Stomach smooth muscle (tissue), 2 donors: ENCODE results near the gene ZNF280B.
"Not testable (repeated sequence)": the region's sequence is repeated elsewhere in the genome, so short reads cannot be mapped to it uniquely, and the experiment has no call there.

ENCODE experiments used
- H3K27ac ChIP-seq: one replicate; pipeline ENCODE4 v1.7.0; 2013; ENCODE audit warnings: mild to moderate bottlenecking, low read length, inconsistent platforms
- H3K27me3 ChIP-seq, 2 donors: one replicate each; pipeline ENCODE4 v1.7.0; 2013; ENCODE audit warnings: low read length in 2 of 2; ENCODE audit not compliant: insufficient read depth in 2 of 2, control insufficient read depth in 1 of 2
- H3K36me3 ChIP-seq, 2 donors: one replicate each; pipeline ENCODE4 v1.7.0; 2013; ENCODE audit warnings: low read length in 2 of 2; ENCODE audit not compliant: control insufficient read depth in 2 of 2, insufficient read depth in 2 of 2
- H3K4me1 ChIP-seq: one replicate; pipeline ENCODE4 v1.7.0; 2013; ENCODE audit warnings: low read length; ENCODE audit not compliant: control insufficient read depth, insufficient read depth
- H3K4me3 ChIP-seq, 2 donors: one replicate each; pipeline ENCODE4 v1.7.0; 2013; ENCODE audit warnings: low read length in 2 of 2
- H3K9ac ChIP-seq, 2 donors: one replicate each; pipeline ENCODE4 v1.7.0; 2013; ENCODE audit warnings: low read length in 2 of 2, mild to moderate bottlenecking in 1 of 2
- H3K9me3 ChIP-seq, 2 donors: one replicate each; pipeline ENCODE4 v1.7.0; 2013; ENCODE audit warnings: low read length in 2 of 2; ENCODE audit not compliant: control insufficient read depth in 2 of 2
- donor health status: healthy.
- donor health status: Pancreatic carcinoma.

Gene ZNF280B

GRCh38 chr22:22520667-22521602 is 12.4 kb upstream of the ZNF280B start:
- H3K27me3 ChIP-seq = peaks cover 0 to 3% of the 10 kb centered on the region in 2 donors
- no peak overlapping the region for H3K9ac ChIP-seq
- H3K27ac ChIP-seq = no peak overlapping the region
- H3K4me3 ChIP-seq = no peak overlapping the region
- H3K9me3 ChIP-seq = no peaks in the 10 kb centered on the region
- no peaks in the 10 kb centered on the region for H3K36me3 ChIP-seq
- H3K4me1 ChIP-seq = no peaks in the 10 kb centered on the region

DNA sequence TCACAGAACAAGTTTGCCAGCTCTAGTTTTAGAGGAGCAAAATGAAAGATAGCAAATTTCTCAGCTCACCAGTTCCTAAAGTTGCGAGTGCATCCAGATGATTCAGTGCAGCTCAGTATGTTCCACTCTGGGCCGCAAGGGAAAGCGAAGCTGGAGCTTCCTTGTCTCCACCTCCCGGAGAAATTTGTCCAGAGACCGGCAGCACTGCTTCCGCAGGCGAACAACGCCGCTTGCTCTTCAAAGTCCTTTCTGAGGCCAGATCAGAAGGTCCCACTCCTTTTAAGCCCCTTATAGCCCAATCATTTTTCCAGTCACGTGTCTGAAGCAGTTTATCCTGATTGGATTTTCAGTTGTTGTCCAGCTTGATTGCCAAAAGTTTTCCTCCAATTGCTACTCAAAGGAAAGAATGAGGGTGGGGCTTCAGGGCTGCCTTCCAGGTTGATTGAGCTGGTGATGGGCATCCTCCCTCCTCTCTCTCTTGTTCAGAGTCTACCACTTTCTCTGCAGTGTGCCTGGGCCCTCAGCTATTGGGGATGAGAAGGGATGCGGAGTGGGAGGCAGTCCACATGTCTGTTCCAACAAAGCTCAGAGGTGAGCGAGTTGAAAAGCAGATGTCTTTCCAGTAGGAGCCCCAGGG is 11.6 kb upstream of the ZNF280B start, which contains the start of gene ZNF280A:
TSS of gene ZNF280A (minus strand) at position 251 of the 637 bp plus-strand sequence. CDS start 4,640 bp downstream, outside the sequence.
- Histone ChIP-seq H3K9ac (no peak within 1 kb of the TSS), H3K4me1 (no peaks in the 10 kb centered on the region), H3K9me3 (no peaks in the 10 kb centered on the region), H3K36me3 (no peaks in the 10 kb centered on the region), H3K27ac (no peak within 1 kb of the TSS), H3K27me3 (peaks cover 0 to 3% of the 10 kb centered on the region in 2 donors), H3K4me3 (no peak within 1 kb of the TSS)

GRCh38 chr22:22519591-22519990 is 11.0 kb upstream of the ZNF280B start:
- no peaks in the 10 kb centered on the region for H3K9me3 ChIP-seq
- H3K4me3 ChIP-seq = no peak overlapping the region
- no peaks in the 10 kb centered on the region for H3K36me3 ChIP-seq
- no peaks in the 10 kb centered on the region for H3K4me1 ChIP-seq
- no peak overlapping the region for H3K9ac ChIP-seq
- H3K27ac ChIP-seq = no peak overlapping the region
- peaks cover 0 to 8% of the 10 kb centered on the region in 2 donors for H3K27me3 ChIP-seq

GRCh38 chr22:22516992-22517391 is 8.4 kb upstream of the ZNF280B start:
- Histone ChIP-seq H3K27me3 (peaks cover 0 to 8% of the 10 kb centered on the region in 2 donors), H3K36me3 (no peaks in the 10 kb centered on the region), H3K9me3 (no peaks in the 10 kb centered on the region), H3K27ac (no peak overlapping the region), H3K9ac (no peak overlapping the region), H3K4me1 (no peaks in the 10 kb centered on the region), H3K4me3 (no peak overlapping the region)

DNA sequence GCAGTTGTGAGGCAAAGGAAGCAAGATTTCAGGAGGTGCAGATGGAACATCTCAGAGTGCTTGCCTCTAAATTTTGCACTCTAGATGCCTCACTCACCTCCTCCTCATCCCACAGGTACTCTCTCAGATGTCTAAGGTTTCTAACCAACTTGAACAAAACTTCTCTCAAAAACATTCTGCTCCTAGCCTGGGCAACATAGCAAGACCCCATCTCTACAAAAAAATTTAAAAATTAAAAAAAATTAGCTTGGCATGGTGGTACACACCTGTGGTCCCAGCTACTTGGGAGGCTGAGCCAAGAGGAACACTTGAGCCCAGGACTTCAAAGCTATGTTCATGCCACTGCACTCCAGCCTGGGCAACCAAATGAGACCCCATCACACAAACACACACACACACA is 7.3 kb upstream of the ZNF280B start:
- no peak overlapping the region for H3K9ac ChIP-seq
- H3K36me3 ChIP-seq = no peaks in the 10 kb centered on the region
- no peaks in the 10 kb centered on the region for H3K9me3 ChIP-seq
- peaks cover 0 to 8% of the 10 kb centered on the region in 2 donors for H3K27me3 ChIP-seq
- no peak overlapping the region for H3K4me3 ChIP-seq
- H3K4me1 ChIP-seq = no peaks in the 10 kb centered on the region
- no peak overlapping the region for H3K27ac ChIP-seq

DNA sequence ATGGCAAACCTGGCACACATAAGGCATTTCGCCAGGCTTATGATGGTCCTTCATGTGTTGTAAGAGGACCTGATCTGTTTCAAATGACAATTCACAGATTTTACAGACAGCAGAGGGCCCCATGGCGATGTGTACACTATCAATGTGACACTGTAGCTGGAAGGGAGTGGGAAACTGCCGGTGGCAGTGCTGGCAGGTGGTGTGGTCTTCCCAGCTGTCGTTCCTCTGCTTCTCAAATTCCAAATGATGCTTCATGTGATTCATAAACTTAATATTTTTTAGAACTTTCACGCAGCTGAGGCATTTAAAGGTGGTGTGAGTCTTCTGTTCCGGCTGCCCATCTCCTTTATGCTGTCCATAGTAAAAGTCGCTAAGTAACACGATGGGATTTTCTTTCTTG is 5.9 kb upstream of the ZNF280B start:
- not testable (repeated sequence) for H3K36me3 ChIP-seq, H3K9ac ChIP-seq, H3K4me1 ChIP-seq, H3K27me3 ChIP-seq, H3K9me3 ChIP-seq, H3K4me3 ChIP-seq, H3K27ac ChIP-seq

DNA sequence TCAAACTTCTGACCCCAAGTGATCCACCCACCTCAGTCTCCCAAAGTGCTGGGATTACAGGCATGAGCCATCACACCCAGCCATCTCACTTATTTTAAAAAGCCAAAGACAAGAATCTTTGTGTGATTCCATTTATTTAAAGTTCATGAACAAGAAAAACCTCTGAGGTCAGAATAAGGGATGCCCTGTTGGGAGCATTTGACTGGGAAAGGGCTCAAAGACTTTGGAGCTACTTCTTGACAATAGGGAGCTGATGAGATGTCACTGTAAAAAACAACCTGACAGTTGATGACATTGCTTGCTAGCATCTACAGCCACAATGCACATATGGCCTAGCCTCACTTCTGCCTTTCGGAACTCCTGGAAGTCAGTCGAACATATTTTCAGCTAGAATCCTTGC is 5.1 kb upstream of the ZNF280B start:
- Histone ChIP-seq H3K27ac (no peak overlapping the region), H3K9ac (no peak overlapping the region), H3K4me3 (no peak overlapping the region), H3K4me1 (no peaks in the 10 kb centered on the region), H3K36me3 (no peaks in the 10 kb centered on the region), H3K27me3 (peaks cover 0 to 8% of the 10 kb centered on the region in 2 donors), H3K9me3 (no peaks in the 10 kb centered on the region)

DNA sequence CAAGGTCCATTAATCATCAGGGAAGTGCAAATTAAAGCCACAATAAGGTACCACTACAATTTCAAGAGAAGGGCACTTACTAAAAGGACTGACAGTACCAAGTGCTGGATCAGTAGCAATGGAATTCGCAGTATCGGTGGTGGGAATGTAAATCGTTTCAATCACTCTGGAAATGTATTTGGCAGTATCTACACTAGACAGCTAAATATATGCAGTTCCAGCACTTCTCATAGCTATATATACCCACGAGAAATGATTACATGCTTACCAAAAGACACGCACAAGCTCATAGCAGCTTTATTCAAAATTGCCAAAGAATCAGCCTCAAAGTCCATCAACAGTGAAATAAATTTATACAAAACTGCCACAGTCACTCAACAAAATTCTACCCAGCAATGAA is 4.4 kb upstream of the ZNF280B start:
- no peak overlapping the region for H3K9ac ChIP-seq
- H3K4me1 ChIP-seq = no peaks in the 10 kb centered on the region
- no peak overlapping the region for H3K27ac ChIP-seq
- no peak overlapping the region for H3K4me3 ChIP-seq
- H3K36me3 ChIP-seq = no peaks in the 10 kb centered on the region
- no peaks in the 10 kb centered on the region for H3K9me3 ChIP-seq
- peaks cover 0 to 8% of the 10 kb centered on the region in 2 donors for H3K27me3 ChIP-seq

DNA sequence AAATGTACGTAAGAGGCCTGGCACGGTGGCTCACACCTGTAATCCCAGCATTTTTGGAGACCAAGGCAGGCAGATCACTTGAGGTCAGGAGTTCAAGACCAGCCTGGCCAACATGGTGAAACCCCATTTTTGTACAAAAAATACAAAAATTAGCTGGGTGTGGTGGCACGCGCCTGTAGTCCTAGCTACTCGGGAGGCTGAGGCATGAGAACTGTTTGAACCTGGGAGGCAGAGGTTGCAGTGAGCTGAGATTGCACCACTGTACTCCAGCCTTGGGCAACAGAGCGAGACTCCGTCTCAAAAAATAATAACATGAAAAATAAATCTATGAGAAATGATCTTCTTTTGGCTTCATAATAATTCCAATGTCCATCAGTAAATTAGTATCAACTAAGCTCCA is 2.3 kb upstream of the ZNF280B start:
- H3K27ac ChIP-seq, H3K27me3 ChIP-seq, H3K36me3 ChIP-seq, H3K9me3 ChIP-seq, H3K4me3 ChIP-seq, H3K4me1 ChIP-seq, H3K9ac ChIP-seq: not testable (repeated sequence)

DNA sequence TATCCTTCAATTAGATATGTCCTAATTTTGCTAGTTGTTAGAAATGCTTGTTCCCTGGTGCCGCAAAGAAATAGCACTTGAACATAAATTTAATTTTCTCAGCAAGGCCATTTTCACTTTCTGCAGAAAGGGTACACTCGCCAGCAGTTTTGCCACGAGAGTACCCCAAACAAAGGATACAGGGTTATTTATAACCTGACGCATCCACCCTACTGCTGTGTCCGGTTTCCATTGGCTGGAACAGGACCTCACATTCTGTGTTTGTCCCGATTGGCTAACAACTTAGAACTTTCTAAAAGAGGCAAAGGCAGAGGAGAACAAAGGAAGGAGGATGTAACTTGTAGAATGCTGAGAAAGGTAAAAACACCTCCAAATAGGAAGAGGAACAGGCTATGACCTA is 1.4 kb upstream of the ZNF280B start:
- H3K4me3 ChIP-seq, H3K9ac ChIP-seq, H3K9me3 ChIP-seq, H3K4me1 ChIP-seq, H3K27me3 ChIP-seq, H3K36me3 ChIP-seq, H3K27ac ChIP-seq: not testable (repeated sequence)
